A549 (cell line): Measurements from ENCODE around the gene UBB. TPM values are rescaled to one million over a fixed set of nuclear protein-coding genes. Genes with fewer than 3 reads are reported as not detected.

Experiments used
- ATAC-seq, 2 experiments: fragments of 200-7000 bp in 1 of 2; fragments of >200 bp in 1 of 2; cut with Nextera tagmentation in 1 of 2; cut with Tn5 transposase in 1 of 2; 3 replicates each; pipeline versions ENCODE4 v1.8.0 to v1.9.1; 2018 to 2020; ENCODE audit warnings: mild to moderate bottlenecking in 1 of 2, moderate library complexity in 1 of 2
- CTCF ChIA-PET: fragments of 300-600 bp; sonication (Branson Sonifier 250); formaldehyde crosslinking; extraction: SDS; loops from one replicate; lab custom pipeline; 2021; ENCODE audit warnings: antibody characterized with exemption, inconsistent platforms; lab: Yijun Ruan, JAX
- POLR2A ChIA-PET: fragments of 350-600 bp; formaldehyde crosslinking; extraction: SDS; loops from one replicate; lab custom pipeline; 2021; ENCODE audit warnings: antibody characterized with exemption, inconsistent platforms; lab: Yijun Ruan, JAX
- DNase-seq, 2 experiments: peaks; one replicate each; pipeline versions ENCODE4 v3.0.0 to v3.0.0-alpha.2; 2011 to 2016; ENCODE audit warnings: low read depth in 1 of 2, low spot score in 1 of 2
- FAIRE-seq: peaks from 2 replicates; lab custom pipeline; 2011; peaks lifted over from hg19 to GRCh38; lab: Jason Lieb, UNC
- H3K27ac ChIP-seq, 2 experiments: fragments of >200 bp; sonication (Bioruptor Twin); formaldehyde crosslinking; 3 replicates each; pipeline ENCODE4 v1.5.1; 2016 to 2017
- H3K4me1 ChIP-seq: fragments of >200 bp; sonication (Bioruptor Twin); formaldehyde crosslinking; 3 replicates; pipeline ENCODE4 v1.6.1; 2016
- H3K4me2 ChIP-seq: fragments of >200 bp; sonication (Bioruptor Twin); formaldehyde crosslinking; 3 replicates; pipeline ENCODE4 v1.6.1; 2016
- H3K4me3 ChIP-seq: fragments of >200 bp; sonication (Bioruptor Twin); formaldehyde crosslinking; 3 replicates; pipeline ENCODE4 v1.5.1; 2016
- H3K9me3 ChIP-seq: fragments of >200 bp; sonication (Bioruptor Twin); formaldehyde crosslinking; 3 replicates; pipeline ENCODE4 v1.6.1; 2016
- BHLHE40 ChIP-seq: IDR thresholded peaks from 2 replicates; pipeline ENCODE4 v1.6.1; 2012; ENCODE audit warnings: low read depth, low read length, inconsistent platforms
- EP300 ChIP-seq, 2 experiments: fragments of >200 bp; sonication (Bioruptor Twin); formaldehyde crosslinking; IDR thresholded peaks; 2 replicates in 1 of 2; 3 replicates in 1 of 2; pipeline ENCODE4 v1.6.1; 2016 to 2017
- FOSB ChIP-seq: fragments of 250-450 bp; sonication (Bioruptor Pico); IDR thresholded peaks from 2 replicates; pipeline ENCODE4 v1.5.0; 2020; ENCODE audit warnings: mild to moderate bottlenecking, moderate library complexity
- FOXS1 ChIP-seq: fragments of 250-450 bp; sonication (Bioruptor Pico); IDR thresholded peaks from 2 replicates; pipeline ENCODE4 v1.5.0; 2020; ENCODE audit warnings: mild to moderate bottlenecking, moderate library complexity
- HDAC2 ChIP-seq: fragments of 200-600 bp; sonication (generic); IDR thresholded peaks from 2 replicates; pipeline ENCODE4 v1.6.1; 2016
- JUNB ChIP-seq: fragments of >200 bp; sonication (Bioruptor Twin); formaldehyde crosslinking; IDR thresholded peaks from 2 replicates; pipeline ENCODE4 v1.6.1; 2016
- KDM1A ChIP-seq: fragments of 200-600 bp; sonication (generic); IDR thresholded peaks from 2 replicates; pipeline ENCODE4 v1.6.1; 2016; ENCODE audit warnings: low read depth, mild to moderate bottlenecking
- NPAS2 ChIP-seq: fragments of 250-450 bp; sonication (Bioruptor Pico); IDR thresholded peaks from 2 replicates; pipeline ENCODE4 v1.8.0; 2022; ENCODE audit warnings: mild to moderate bottlenecking, moderate library complexity, borderline replicate concordance
- PHF8 ChIP-seq: fragments of 200-600 bp; sonication (generic); IDR thresholded peaks from 2 replicates; pipeline ENCODE4 v1.6.1; 2016; ENCODE audit warnings: low read depth, mild to moderate bottlenecking, antibody characterized with exemption, moderate library complexity, borderline replicate concordance
- POLR2AphosphoS2 ChIP-seq: conservative IDR thresholded peaks from 2 replicates; pipeline ENCODE4 v1.6.1; 2012; ENCODE audit warnings: low read length, improper control_type of control experiment, inconsistent platforms
- RAD21 ChIP-seq, 2 experiments: fragments of >200 bp in 1 of 2; sonication (Bioruptor Twin) in 1 of 2; formaldehyde crosslinking in 1 of 2; IDR thresholded peaks in 1 of 2; conservative IDR thresholded peaks in 1 of 2; 2 replicates in 1 of 2; 3 replicates in 1 of 2; pipeline ENCODE4 v1.6.1; 2012 to 2018; ENCODE audit warnings: inconsistent platforms in 1 of 2
- SMC3 ChIP-seq: fragments of >200 bp; sonication (Bioruptor Twin); formaldehyde crosslinking; IDR thresholded peaks from 3 replicates; pipeline ENCODE4 v1.6.1; 2018; ENCODE audit warnings: inconsistent platforms
- SREBF2 ChIP-seq: fragments of 450-650 bp; IDR thresholded peaks from 2 replicates; pipeline ENCODE4 v1.6.1; 2014; ENCODE audit warnings: mild to moderate bottlenecking, moderate library complexity
- TP53 ChIP-seq: fragments of 250-450 bp; sonication (Bioruptor Pico); IDR thresholded peaks from 2 replicates; pipeline ENCODE4 v1.5.0; 2021; ENCODE audit warnings: mild to moderate bottlenecking, moderate library complexity
- ZC3H11A ChIP-seq: fragments of 450-650 bp; IDR thresholded peaks from 2 replicates; pipeline ENCODE4 v1.6.1; 2014; ENCODE audit warnings: antibody characterized with exemption, mild to moderate bottlenecking
- ZFP36 ChIP-seq: fragments of 450-650 bp; IDR thresholded peaks from 2 replicates; pipeline ENCODE4 v1.6.1; 2014; ENCODE audit warnings: borderline replicate concordance; ENCODE audit not compliant: partially characterized antibody
- ZSCAN20 ChIP-seq: fragments of 250-450 bp; sonication (Bioruptor Pico); IDR thresholded peaks from 2 replicates; pipeline ENCODE4 v1.8.0; 2022; ENCODE audit warnings: mild to moderate bottlenecking, moderate library complexity
- WGBS: methylation state at CpG from one replicate; pipeline ENCODE4 v1.1.6; 2017; ENCODE audit errors: missing lambda C conversion rate; 5-methylcytosine and 5-hydroxymethylcytosine counted together
- polyA plus RNA-seq, 4 experiments: library from polyadenylated mRNA; depleted of rRNA in 3 of 4; stranded (reverse); fragments of >200 nt; fragmentation: RNase III in 1 of 4; extraction: RNeasy Plus Mini Kit Qiagen cat#74134 plus additional on column Dnase treatment in 1 of 4; gene quantifications; 2 replicates in 3 of 4; 3 replicates in 1 of 4; pipeline ENCODE4 v1.2.3, GENCODE V29; 2011 to 2017
- TF ChIP-seq, protein P1 (sequence below): fragments of 250-450 bp; sonication (Bioruptor Pico); IDR thresholded peaks from 2 replicates; pipeline ENCODE4 v1.5.0; 2020; ENCODE audit warnings: low read depth, mild to moderate bottlenecking, moderate library complexity
- TF ChIP-seq, protein P2 (sequence below): fragments of >200 bp; sonication (Bioruptor Twin); formaldehyde crosslinking; IDR thresholded peaks from 3 replicates; pipeline ENCODE4 v1.5.1; 2016

UBB gene
- polyA plus RNA-seq, 2 of the 4 experiments (the other 2 are of a cell fraction): 2,404 to 2,851 TPM

DNA sequence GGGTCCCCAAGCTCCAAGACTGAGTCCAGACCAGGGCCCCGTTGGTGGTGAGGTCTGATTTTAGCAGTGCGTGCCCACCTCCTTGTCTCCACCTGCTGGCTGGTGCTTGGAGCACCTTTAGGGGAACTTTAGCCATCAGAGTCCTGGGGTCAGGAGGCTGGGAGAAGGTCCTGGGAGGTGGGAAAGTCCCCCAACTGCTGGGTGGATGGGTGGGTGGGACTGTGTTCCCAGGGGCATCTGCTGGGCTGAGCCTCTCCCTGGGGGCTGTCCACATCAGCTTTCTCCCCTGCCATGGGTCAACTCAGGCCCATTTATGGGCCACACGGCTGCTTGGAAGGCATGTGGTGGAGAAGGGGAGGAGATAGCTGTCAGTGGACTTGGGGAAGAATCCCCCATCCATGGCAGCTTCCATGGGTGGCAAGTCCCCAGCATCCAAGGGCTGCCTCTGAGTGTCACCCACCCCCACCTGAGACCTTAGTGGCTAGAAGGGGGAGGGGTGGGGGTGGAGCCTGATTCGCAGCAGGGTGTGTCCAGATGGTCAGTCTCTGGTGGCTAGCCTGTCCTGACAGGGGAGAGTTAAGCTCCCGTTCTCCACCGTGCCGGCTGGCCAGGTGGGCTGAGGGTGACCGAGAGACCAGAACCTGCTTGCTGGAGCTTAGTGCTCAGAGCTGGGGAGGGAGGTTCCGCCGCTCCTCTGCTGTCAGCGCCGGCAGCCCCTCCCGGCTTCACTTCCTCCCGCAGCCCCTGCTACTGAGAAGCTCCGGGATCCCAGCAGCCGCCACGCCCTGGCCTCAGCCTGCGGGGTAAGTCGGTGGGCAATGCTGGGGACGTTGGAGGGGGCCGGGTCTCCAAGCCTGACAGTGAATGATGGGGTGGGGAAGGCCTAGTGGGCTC lies 34.4 kb downstream of the UBB start, which contains the start of gene TRPV2:
TSS of gene TRPV2 (plus strand) at position 541 of the 894 bp plus-strand sequence. CDS start 2,098 bp downstream, outside the sequence.
- CTCF ChIA-PET: interaction anchor here (0.6 to 7.4 kb wide), 19 partner anchors 8 to 1788 kb away, joined by 3 to 69 read pairs (median 3); partner anchors contain the start of gene CENPV
- peak within 1 kb of the TSS in 1 of 2 experiments; percentile 39; a peak in 3 of 6 replicates for H3K27ac ChIP-seq
- no peak for TF ChIP-seq NPAS2 (CRISPR knock-in tag)
- TF ChIP-seq SMC3: peak; percentile 39; the same call in 2 of the 3 replicates
- no peak for TF ChIP-seq ZFP36
- no peak for TF ChIP-seq POLR2AphosphoS2
- no peak for TF ChIP-seq ZSCAN20
- TF ChIP-seq, protein P1, sequence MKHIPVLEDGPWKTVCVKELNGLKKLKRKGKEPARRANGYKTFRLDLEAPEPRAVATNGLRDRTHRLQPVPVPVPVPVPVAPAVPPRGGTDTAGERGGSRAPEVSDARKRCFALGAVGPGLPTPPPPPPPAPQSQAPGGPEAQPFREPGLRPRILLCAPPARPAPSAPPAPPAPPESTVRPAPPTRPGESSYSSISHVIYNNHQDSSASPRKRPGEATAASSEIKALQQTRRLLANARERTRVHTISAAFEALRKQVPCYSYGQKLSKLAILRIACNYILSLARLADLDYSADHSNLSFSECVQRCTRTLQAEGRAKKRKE (CRISPR knock-in tag): no peak
- no peak for TF ChIP-seq FOSB
- no peak for TF ChIP-seq KDM1A
- TF ChIP-seq RAD21 (conservative IDR thresholded peaks at IDR 0.05 in 1 of 2, IDR thresholded peaks at IDR 0.05 in 1 of 2): peak; percentile 29 to 55; a peak in 4 of 5 replicates
- no peak for TF ChIP-seq TP53 (CRISPR knock-in tag)
- no peak for TF ChIP-seq BHLHE40
- no peak for TF ChIP-seq EP300 (IDR thresholded peaks at IDR 0.05)
- no peak for TF ChIP-seq JUNB
- no peak for TF ChIP-seq FOXS1
- no peak for TF ChIP-seq PHF8
- TF ChIP-seq, protein P2, sequence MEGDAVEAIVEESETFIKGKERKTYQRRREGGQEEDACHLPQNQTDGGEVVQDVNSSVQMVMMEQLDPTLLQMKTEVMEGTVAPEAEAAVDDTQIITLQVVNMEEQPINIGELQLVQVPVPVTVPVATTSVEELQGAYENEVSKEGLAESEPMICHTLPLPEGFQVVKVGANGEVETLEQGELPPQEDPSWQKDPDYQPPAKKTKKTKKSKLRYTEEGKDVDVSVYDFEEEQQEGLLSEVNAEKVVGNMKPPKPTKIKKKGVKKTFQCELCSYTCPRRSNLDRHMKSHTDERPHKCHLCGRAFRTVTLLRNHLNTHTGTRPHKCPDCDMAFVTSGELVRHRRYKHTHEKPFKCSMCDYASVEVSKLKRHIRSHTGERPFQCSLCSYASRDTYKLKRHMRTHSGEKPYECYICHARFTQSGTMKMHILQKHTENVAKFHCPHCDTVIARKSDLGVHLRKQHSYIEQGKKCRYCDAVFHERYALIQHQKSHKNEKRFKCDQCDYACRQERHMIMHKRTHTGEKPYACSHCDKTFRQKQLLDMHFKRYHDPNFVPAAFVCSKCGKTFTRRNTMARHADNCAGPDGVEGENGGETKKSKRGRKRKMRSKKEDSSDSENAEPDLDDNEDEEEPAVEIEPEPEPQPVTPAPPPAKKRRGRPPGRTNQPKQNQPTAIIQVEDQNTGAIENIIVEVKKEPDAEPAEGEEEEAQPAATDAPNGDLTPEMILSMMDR: peak; percentile 46
- no peak for TF ChIP-seq HDAC2
- peaks cover 22% of the 10 kb centered on the region for H3K4me1 ChIP-seq
- POLR2A ChIA-PET: interaction anchor here (1.1 to 3.0 kb wide), 3 partner anchors 13 to 34 kb away, joined by 3 to 15 read pairs (median 5); partner anchors contain the start of gene UBB
- peak; percentile 40 to 81; a peak in 3 of 6 replicates for ATAC-seq
- FAIRE-seq: no peak
- H3K9me3 ChIP-seq: no peaks in the 10 kb centered on the region
- H3K4me3 ChIP-seq: no peak within 1 kb of the TSS
- DNase-seq: peak; percentile 53 to 55
- no peak within 1 kb of the TSS for H3K4me2 ChIP-seq
- WGBS: 71% methylated on average over 20 of the region's 21 CpGs

DNA sequence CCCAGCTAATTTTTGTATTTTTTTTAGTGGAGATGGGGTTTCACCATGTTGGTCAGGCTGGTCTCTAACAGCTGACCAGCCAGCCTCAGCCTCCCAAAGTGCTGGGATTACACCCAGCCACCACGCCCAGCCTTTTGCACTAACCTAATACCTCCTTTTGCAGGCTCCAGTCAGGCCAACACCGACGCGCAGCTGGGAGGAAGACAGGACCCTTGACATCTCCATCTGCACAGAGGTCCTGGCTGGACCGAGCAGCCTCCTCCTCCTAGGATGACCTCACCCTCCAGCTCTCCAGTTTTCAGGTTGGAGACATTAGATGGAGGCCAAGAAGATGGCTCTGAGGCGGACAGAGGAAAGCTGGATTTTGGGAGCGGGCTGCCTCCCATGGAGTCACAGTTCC lies 36.5 kb downstream of the UBB start:
- Histone ChIP-seq H3K4me3 (no peak overlapping the region), H3K4me1 (peaks cover 22% of the 10 kb centered on the region), H3K27ac (peak overlapping the region in 1 of 2 experiments; percentile 83; a peak in 1 of 6 replicates), H3K4me2 (no peak overlapping the region), H3K9me3 (no peaks in the 10 kb centered on the region)
- no peak for DNase-seq
- 92% methylated on average over 7 of the region's 7 CpGs for WGBS
- TF ChIP-seq ZC3H11A: no peak
- TF ChIP-seq SREBF2: no peak
- FAIRE-seq: no peak
- no peak for ATAC-seq
- POLR2A ChIA-PET: interaction anchor here (0.7 to 3.0 kb wide), 3 partner anchors 15 to 36 kb away, joined by 5 to 15 read pairs (median 6); partner anchors contain the start of gene UBB
- CTCF ChIA-PET: interaction anchor here (0.7 to 7.4 kb wide), 10 partner anchors 9 to 104 kb away, joined by 3 to 69 read pairs (median 4); partner anchors contain the start of gene CENPV
